CD4-positive, alpha-beta T cell treated with Interferon gamma for 1 hour (primary cell): ENCODE results near the gene UBXN11.

ENCODE experiments used
- DNase-seq: peaks from one replicate; pipeline ENCODE4 v3.0.0-alpha.2; 2020

Gene UBXN11

GRCh38 chr1:26283871-26284596, 22.4 kb downstream of the UBXN11 start:
- DNase-seq = no peak

GRCh38 chr1:26283279-26283853, 23.1 kb downstream of the UBXN11 start:
- no peak for DNase-seq

DNA sequence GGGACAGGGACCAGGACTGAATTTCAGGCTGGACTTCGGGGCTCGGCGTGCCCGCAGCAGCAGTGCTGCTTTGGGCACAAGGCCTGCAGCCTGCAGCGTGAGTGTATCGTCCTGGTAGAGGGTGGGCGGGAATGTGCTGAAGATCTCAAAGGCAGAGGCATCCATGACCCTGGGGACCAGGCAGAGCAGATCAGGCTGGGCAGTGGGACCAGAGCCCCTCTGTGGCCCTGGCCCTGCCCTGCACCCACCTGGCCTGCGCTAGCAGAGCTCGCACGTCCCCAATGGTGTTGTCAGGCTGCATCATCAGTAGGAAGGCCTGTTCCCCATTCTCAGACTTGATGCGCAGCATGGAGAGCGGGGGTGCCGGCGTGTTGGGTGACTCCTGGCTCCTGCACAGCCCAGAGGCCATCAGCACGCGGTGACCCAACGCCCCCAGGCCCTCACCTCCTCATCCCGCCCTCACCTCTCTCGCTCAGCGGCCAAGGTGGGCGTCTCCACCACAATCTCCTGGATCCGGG, 24.0 kb downstream of the UBXN11 start:
- DNase-seq = no peak

- DNase-seq = no peak
Measured at GRCh38 chr1:26281971-26282370, 24.5 kb downstream of the UBXN11 start.

DNA sequence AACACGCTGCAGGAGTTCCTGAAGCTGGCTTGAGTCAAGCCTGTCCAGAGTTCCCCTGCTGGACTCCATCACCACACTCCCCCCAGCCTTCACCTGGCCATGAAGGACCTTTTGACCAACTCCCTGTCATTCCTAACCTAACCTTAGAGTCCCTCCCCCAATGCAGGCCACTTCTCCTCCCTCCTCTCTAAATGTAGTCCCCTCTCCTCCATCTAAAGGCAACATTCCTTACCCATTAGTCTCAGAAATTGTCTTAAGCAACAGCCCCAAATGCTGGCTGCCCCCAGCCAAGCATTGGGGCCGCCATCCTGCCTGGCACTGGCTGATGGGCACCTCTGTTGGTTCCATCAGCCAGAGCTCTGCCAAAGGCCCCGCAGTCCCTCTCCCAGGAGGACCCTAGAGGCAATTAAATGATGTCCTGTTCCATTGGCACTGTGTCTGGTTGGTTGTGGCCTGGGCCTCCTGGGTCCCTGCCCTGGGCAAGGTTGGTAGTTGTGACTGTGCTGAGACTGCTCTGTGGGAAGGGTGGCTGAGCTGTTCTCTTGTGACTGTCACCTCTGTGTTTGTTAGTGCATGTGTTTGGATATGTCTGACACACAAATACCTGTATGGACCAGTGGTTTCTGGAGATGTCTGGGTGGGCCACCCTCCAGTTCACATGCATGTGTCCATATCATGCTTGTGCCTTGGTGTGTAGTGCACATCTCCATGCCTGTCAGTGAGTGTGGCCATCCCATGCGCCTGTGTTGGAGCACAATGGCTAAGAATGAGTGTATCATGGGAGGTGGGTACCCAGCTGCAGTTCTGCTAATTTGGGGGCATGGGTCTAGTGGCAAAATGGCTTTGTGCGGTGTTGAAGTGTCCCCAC, 25.1 kb downstream of the UBXN11 start:
- DNase-seq = no peak

DNA sequence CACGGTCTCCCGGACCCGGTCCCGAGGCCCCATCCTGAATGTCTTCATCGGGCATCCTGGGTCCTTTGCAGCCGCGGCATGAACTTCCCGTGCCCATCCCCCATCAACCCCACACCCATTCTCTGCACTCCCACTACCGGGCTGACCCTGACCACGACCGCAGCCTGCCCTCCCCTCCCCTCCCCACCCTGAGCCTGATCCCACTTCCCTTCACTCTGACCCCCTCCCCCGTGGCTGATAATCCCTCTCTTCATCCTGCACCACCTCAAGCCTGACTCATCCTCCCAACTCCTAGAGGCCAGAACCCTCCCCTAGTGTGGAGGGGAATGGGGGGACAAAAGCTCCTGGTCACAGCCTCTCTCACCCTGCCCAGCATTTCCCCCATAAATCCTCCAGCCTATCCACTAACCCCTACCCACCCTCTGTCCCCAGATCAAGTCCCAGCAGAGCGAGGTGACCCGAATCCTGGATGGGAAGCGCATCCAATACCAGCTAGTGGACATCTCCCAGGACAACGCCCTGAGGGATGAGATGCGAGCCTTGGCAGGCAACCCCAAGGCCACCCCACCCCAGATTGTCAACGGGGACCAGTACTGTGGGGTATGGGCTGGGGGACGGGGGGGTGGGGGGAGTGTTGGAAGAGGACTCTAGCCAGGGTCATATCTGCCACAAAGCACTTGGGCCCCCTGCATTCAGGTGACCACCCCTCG, 25.9 kb downstream of the UBXN11 start:
- DNase-seq = no peak

DNA sequence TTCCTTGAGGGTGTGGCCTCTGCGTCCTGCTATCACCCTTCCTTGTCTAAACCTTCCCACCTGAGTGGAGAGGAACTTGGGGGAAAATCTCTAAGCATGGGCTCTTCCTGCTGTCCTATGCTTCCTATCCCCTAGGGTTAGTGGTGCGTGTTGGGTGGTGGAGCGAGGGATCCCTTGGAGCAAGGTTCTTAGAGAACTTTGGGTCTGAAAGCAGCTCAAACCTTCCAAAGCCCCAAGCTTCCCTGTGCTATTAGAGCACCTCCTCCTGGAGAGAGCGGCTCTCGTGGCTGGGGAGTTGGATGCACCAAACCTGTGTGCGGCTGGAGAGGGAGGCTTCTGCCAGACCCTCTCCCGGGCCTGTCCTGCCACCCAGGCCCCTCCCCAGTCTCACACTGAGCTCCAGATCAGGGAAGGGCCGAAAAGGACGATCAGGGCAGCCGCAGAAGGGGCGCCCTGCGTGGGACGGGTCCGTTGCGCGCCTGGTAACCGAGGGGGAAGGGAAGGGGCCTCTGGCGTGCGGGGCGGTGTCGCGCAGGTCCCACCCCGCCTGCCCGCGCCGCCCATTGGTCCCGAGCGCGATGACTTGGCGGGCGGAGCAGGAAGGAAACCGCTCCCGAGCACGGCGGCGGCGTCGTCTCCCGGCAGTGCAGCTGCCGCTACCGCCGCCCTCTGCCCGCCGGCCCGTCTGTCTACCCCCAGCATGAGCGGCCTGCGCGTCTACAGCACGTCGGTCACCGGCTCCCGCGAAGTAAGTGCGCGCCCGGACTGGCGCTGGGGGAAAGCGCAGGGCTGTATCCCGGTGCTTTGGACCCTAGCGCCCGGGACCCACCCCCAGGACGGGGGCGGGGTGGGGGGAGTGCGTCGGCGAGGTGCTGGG, 26.7 kb downstream of the UBXN11 start, which contains the start of gene SH3BGRL3:
SH3BGRL3 (plus strand) TSS at position 631 of the 877 bp plus-strand sequence; CDS start at position 701, 70 bp downstream.
- peak; percentile 83 for DNase-seq

DNA sequence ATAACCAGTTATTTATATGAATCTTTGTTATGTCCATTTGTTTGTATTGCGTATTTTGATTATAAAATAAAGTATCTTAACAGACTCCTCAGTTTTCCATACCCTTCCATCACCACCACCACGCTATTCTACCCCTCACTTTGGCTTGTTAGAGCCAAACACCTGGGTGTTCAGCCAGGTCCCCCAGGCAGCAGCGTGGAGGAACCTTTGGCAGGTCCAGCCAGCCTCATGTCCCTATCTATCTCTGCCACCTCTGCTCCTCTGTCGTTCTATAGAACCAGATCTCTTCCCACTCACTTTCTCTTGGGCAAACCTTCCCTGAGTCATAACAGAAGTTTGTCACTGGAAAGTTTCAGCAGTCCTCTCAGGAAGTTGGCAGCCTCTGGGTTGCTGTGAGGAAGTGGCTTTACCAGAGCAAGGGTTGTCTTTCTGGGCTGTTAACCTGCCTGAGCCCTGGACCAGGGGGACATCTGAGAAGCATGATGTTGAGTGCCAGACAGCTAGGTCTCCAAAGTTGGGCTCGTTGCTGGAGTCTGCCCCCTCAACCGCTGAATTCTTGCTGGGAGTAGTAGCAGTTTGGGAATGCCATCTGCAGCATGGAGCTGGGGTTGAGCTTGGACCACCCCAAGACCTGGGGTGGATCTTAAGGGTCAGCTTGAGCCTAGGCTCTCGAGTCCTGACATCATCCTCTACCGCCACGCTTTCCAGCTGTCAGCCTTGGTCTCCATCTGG, 27.5 kb downstream of the UBXN11 start:
- DNase-seq = peak; percentile 50

DNA sequence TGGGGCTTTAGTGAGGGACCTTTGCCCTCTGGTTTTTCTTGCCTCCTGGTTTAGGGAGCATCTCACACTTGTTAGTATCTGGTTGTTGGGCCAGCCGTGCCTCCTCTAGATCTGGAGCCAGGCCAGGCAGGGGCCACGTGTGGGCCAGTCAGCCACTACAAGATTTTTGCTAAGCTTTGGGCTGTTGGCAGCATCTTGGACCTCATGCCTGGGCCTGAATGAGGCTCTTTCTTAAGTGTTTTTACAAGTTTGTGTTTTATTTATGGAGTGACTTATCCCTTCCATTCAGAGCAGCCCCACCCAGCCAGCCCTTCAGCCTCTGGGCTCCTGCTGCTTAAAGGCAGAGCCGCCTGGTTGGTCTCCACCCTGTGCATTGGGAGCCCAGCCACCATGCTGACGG, 28.1 kb downstream of the UBXN11 start:
- DNase-seq = no peak

DNA sequence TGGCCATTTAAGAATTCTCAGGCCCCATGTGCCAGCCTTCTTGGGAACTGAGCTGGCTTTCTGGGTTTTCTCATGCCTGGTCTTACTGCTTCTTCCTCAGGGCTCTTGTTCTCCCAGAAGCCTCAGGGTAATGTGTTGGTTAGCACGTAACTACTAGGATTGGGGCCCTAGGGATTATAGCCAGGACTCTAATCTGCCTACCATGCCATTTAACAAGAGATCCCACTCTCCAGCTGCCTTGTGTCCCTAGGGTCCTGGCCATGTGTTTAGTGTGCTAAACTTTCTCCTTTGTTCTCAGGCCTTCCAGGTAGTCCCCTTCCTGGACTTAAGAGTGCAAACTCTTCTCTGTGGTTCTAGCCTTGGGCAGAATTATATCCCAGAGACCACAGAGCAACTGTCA, 28.7 kb downstream of the UBXN11 start:
- no peak for DNase-seq

GRCh38 chr1:26277261-26277661, 29.2 kb downstream of the UBXN11 start:
- DNase-seq = no peak

DNA sequence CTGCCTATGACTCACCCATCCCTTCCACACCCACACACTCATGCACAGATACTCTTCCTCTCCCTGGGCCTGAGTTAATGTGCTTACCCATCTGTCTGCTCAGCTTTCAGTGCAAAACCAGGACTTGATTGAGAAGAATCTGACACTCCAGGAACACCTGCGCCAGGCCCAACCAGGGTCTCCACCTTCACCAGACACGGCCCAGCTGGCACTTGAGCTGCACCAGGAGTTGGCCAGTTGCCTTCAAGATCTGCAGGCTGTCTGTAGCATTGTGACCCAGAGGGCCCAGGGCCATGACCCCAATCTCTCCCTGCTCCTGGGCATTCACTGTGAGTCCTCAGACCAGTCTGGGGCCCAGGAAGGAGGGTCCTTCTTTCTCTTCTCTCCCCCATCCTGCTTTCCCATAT, 30.0 kb downstream of the UBXN11 start:
- no peak for DNase-seq

DNA sequence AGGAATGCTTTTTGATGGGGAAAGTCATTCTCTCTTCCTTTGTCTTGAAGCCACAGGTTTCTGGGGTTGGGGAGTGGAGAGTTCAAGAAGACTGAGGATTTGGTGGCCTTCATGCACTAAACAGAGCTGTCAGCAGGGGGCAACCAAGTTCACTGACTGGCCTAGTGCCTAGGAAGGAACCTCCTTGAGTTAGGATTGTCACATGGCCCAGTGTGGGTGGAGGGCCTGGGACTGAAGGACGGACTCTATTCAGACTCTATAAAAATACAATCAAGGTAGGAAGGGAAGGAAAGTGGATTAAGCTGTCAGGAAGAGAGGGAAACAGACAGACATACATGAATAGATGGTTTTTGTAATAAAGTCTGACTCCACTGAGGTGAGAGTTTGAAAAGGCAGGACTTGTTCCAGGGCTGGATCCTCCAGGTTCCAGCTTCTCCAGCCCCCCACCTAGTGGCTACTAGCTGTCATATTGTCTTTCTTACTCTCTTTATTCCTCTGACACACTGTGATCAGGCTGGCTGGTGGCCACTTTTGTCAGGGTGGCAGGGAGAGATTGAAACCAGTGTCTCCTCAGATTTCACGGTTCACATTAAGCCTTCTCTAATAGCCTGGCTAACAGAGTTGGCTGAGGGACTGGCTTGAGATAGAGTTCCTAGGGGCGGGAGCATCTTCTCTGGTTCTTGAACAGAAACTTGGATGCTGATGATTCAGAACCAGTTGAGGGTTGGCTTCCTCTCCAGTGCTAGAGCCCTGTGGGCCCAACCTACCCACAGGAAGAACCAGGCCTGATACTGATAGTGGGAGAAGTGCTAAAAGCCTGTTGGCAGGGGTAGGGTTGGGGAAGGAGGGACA, 30.6 kb downstream of the UBXN11 start:
- DNase-seq = peak; percentile 75

- peak; percentile 53 for DNase-seq
Measured at GRCh38 chr1:26274801-26275425, 31.5 kb downstream of the UBXN11 start.

- no peak for DNase-seq
Measured at GRCh38 chr1:26269198-26269550, 37.3 kb downstream of the UBXN11 start.

- no peak for DNase-seq
Measured at GRCh38 chr1:26268290-26269197, 37.9 kb downstream of the UBXN11 start.

DNA sequence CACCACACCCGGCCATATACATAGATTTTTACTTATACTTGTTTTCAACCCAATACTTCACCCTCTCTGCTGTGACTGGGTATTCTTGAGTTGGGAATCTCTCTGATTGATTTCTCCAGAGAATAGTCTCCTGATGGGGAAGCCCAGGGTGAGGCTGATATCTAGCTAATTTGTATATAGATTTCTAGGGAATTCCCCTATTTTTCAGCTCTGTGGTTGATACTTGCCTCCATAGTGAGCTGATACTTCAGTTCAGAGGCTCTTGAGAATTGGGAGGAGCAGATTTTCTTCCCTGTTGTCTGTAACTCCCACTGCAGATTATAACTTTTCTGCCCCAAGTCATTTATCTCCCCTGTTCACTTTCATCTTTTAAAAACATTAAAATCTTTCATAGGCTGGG, 41.0 kb downstream of the UBXN11 start:
- no peak for DNase-seq

DNA sequence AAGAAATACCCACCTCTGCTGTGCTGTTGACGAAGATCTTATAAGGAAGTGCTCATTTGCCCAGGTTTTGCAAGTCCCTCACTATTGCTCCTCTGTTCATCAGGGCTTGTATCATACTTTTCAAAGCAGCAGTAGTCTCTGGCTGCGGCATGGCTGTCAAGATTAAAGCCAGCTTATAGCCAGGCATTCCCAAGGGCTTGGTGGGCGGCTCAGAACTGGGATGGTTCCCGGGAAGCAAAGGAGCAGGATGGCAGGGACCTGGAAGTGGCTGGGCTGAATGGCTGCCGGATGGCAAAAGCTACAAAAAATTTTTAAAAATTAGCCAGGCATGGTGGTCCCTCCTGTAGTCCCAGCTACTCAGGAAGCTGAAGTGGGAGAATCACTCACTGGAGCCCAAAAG, 43.2 kb downstream of the UBXN11 start:
- DNase-seq = no peak

GRCh38 chr1:26259578-26259977, 46.9 kb downstream of the UBXN11 start:
- DNase-seq = no peak
